H1 (cell line): ENCODE data around the gene NPHP4. TPM values are rescaled to one million over a fixed set of nuclear protein-coding genes. Genes with fewer than 3 reads are reported as not detected.

Experiments used
- HDAC6 ChIP-seq: IDR thresholded peaks from one replicate; pipeline ENCODE4 v1.7.1; 2012; ENCODE audit warnings: low read depth, mild to moderate bottlenecking, inconsistent platforms, low read length, moderate library complexity
- JUN ChIP-seq: IDR thresholded peaks from 2 replicates; pipeline ENCODE4 v1.6.1; 2011; ENCODE audit warnings: low read depth, mild to moderate bottlenecking, improper control_type of control experiment, low read length
- JUND ChIP-seq: IDR thresholded peaks from 2 replicates; pipeline ENCODE4 v1.6.1; 2011; ENCODE audit warnings: mild to moderate bottlenecking, improper control_type of control experiment, low read length
- KDM5A ChIP-seq: fragments of 200-600 bp; IDR thresholded peaks from 2 replicates; pipeline ENCODE4 v1.7.1; 2012; ENCODE audit warnings: mild to moderate bottlenecking, low read length, inconsistent platforms, mixed read lengths
- ZNF274 ChIP-seq: IDR thresholded peaks from 2 replicates; pipeline ENCODE4 v1.7.0; 2012; ENCODE audit warnings: low read length, borderline replicate concordance; ENCODE audit errors: extremely low read depth
- polyA plus RNA-seq, 7 experiments: library from polyadenylated mRNA; depleted of rRNA in 3 of 7; stranded (reverse) in 5 of 7; unstranded in 2 of 7; fragments of >200 nt in 5 of 7; fragments of 200-250 nt in 2 of 7; gene quantifications; 1 replicate in 5 of 7; 2 replicates in 1 of 7; 4 replicates in 1 of 7; pipeline versions ENCODE4 v1.2.1 to v1.2.3, GENCODE V29; 2011 to 2013; ENCODE audit warnings: missing spikeins in 2 of 7, mixed read lengths in 2 of 7
- total RNA-seq: library from RNA; stranded (reverse); fragmentation: NEBNext Ultra II Directional; extraction: Animal tissue kit (Norgen Biotek cat#: 25700); gene quantifications from 2 replicates; pipeline ENCODE4 v1.2.1, GENCODE V29; 2021
- TF ChIP-seq, protein P1 (sequence below): fragments of 300-600 bp; sonication (generic); IDR thresholded peaks from 2 replicates; pipeline ENCODE4 v1.7.1; 2012; ENCODE audit warnings: low read length, moderate library complexity, mild to moderate bottlenecking, inconsistent platforms; ENCODE audit not compliant: insufficient replicate concordance
- TF ChIP-seq, protein P2 (sequence below): IDR thresholded peaks from 2 replicates; pipeline ENCODE4 v1.6.1; 2011; ENCODE audit warnings: low read length, improper control_type of control experiment
- TF ChIP-seq, protein P3 (sequence below): IDR thresholded peaks from 2 replicates; pipeline ENCODE4 v1.6.1; 2012; ENCODE audit warnings: low read length, inconsistent platforms

The NPHP4 gene
- total and polyA plus RNA-seq, 2 of the 8 experiments (the other 6 are each of a cell fraction or from before 2014, with no cell fraction given), result 5.8 to 14.0 TPM

DNA sequence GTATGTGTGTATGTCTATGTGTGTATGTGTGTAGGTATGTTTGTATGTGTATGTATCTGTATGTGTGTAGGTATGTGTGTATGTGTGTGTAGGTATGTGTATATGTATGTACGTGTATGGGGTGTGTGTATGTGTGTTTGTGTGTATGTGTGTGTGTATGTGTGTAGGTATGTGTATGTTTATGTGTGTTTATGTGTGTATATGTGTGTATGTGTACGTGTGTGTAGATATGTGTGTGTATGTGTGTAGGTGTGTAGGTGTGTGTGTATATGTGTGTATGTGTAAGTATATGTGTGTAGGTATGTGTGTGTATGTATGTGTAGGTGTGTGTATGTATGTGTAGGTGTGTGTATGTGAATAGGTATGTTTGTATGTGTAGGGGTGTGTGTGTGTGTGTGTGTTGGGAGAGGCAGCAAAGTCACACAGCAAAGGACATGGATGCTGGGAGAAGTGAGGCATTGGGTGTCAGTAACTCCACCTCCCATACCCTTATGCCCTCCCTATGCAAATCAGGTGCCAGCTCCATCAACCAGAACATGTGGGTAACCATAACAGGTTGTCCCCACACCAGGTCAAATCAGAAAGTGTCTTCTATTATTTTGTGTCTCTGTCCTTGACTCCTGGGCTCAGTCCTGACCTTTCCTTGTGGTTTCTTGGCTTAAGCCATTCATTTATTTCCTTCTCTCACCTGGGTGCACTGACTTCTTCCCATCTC, 38.5 kb upstream of the NPHP4 start (continued):
- TF ChIP-seq, protein P1, sequence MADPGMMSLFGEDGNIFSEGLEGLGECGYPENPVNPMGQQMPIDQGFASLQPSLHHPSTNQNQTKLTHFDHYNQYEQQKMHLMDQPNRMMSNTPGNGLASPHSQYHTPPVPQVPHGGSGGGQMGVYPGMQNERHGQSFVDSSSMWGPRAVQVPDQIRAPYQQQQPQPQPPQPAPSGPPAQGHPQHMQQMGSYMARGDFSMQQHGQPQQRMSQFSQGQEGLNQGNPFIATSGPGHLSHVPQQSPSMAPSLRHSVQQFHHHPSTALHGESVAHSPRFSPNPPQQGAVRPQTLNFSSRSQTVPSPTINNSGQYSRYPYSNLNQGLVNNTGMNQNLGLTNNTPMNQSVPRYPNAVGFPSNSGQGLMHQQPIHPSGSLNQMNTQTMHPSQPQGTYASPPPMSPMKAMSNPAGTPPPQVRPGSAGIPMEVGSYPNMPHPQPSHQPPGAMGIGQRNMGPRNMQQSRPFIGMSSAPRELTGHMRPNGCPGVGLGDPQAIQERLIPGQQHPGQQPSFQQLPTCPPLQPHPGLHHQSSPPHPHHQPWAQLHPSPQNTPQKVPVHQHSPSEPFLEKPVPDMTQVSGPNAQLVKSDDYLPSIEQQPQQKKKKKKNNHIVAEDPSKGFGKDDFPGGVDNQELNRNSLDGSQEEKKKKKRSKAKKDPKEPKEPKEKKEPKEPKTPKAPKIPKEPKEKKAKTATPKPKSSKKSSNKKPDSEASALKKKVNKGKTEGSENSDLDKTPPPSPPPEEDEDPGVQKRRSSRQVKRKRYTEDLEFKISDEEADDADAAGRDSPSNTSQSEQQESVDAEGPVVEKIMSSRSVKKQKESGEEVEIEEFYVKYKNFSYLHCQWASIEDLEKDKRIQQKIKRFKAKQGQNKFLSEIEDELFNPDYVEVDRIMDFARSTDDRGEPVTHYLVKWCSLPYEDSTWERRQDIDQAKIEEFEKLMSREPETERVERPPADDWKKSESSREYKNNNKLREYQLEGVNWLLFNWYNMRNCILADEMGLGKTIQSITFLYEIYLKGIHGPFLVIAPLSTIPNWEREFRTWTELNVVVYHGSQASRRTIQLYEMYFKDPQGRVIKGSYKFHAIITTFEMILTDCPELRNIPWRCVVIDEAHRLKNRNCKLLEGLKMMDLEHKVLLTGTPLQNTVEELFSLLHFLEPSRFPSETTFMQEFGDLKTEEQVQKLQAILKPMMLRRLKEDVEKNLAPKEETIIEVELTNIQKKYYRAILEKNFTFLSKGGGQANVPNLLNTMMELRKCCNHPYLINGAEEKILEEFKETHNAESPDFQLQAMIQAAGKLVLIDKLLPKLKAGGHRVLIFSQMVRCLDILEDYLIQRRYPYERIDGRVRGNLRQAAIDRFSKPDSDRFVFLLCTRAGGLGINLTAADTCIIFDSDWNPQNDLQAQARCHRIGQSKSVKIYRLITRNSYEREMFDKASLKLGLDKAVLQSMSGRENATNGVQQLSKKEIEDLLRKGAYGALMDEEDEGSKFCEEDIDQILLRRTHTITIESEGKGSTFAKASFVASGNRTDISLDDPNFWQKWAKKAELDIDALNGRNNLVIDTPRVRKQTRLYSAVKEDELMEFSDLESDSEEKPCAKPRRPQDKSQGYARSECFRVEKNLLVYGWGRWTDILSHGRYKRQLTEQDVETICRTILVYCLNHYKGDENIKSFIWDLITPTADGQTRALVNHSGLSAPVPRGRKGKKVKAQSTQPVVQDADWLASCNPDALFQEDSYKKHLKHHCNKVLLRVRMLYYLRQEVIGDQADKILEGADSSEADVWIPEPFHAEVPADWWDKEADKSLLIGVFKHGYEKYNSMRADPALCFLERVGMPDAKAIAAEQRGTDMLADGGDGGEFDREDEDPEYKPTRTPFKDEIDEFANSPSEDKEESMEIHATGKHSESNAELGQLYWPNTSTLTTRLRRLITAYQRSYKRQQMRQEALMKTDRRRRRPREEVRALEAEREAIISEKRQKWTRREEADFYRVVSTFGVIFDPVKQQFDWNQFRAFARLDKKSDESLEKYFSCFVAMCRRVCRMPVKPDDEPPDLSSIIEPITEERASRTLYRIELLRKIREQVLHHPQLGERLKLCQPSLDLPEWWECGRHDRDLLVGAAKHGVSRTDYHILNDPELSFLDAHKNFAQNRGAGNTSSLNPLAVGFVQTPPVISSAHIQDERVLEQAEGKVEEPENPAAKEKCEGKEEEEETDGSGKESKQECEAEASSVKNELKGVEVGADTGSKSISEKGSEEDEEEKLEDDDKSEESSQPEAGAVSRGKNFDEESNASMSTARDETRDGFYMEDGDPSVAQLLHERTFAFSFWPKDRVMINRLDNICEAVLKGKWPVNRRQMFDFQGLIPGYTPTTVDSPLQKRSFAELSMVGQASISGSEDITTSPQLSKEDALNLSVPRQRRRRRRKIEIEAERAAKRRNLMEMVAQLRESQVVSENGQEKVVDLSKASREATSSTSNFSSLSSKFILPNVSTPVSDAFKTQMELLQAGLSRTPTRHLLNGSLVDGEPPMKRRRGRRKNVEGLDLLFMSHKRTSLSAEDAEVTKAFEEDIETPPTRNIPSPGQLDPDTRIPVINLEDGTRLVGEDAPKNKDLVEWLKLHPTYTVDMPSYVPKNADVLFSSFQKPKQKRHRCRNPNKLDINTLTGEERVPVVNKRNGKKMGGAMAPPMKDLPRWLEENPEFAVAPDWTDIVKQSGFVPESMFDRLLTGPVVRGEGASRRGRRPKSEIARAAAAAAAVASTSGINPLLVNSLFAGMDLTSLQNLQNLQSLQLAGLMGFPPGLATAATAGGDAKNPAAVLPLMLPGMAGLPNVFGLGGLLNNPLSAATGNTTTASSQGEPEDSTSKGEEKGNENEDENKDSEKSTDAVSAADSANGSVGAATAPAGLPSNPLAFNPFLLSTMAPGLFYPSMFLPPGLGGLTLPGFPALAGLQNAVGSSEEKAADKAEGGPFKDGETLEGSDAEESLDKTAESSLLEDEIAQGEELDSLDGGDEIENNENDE, result no peak
- TF ChIP-seq KDM5A (no peak), ZNF274 (no peak), JUND (no peak), JUN (no peak), HDAC6 (no peak)
- TF ChIP-seq, protein P2, sequence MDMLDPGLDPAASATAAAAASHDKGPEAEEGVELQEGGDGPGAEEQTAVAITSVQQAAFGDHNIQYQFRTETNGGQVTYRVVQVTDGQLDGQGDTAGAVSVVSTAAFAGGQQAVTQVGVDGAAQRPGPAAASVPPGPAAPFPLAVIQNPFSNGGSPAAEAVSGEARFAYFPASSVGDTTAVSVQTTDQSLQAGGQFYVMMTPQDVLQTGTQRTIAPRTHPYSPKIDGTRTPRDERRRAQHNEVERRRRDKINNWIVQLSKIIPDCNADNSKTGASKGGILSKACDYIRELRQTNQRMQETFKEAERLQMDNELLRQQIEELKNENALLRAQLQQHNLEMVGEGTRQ, result no peak
- TF ChIP-seq, protein P3, sequence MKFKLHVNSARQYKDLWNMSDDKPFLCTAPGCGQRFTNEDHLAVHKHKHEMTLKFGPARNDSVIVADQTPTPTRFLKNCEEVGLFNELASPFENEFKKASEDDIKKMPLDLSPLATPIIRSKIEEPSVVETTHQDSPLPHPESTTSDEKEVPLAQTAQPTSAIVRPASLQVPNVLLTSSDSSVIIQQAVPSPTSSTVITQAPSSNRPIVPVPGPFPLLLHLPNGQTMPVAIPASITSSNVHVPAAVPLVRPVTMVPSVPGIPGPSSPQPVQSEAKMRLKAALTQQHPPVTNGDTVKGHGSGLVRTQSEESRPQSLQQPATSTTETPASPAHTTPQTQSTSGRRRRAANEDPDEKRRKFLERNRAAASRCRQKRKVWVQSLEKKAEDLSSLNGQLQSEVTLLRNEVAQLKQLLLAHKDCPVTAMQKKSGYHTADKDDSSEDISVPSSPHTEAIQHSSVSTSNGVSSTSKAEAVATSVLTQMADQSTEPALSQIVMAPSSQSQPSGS, result no peak
